Measurements from ENCODE around the gene DNAH10. TPM values are rescaled to one million over a fixed set of nuclear protein-coding genes. Genes with fewer than 3 reads are reported as not detected.

The DNAH10 gene
- total and polyA plus RNA-seq, 9 donors = 0.05 to 20.2 (median 0.72) TPM

DNA sequence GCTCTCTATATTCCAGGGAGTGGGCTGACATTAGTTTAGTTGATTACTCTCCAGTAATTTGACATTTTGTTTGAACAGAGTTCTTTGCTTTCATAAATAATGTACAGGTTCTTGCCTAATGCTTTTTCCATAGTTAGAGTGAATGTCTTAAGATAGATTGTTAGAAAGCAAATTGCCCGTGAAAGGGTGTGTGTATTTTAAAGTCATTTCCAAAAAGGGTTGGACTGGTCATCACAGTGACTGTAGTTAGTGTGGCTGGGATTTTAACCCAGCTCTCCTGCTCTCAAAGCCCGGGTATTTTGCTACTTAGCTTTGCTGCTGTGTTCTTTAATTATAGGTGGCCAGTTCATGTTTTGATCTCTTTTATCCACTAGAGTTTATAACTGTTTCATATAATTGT lies 74.2 kb downstream of the DNAH10 start:
- no peaks in the 10 kb centered on the region for H3K36me3 ChIP-seq
- intact Hi-C loops (cut with DNase I) = no loop called here
- DNase-seq = no peak

GRCh38 chr12:123839826-123840225 lies 77.7 kb downstream of the DNAH10 start:
- Histone ChIP-seq H3K27ac (no peak overlapping the region), H3K4me3 (no peak overlapping the region), H3K27me3 (no peaks in the 10 kb centered on the region), H3K9me3 (no peaks in the 10 kb centered on the region), H3K4me1 (ENCODE audit: insufficient read depth) (no peaks in the 10 kb centered on the region), H3K36me3 (no peaks in the 10 kb centered on the region)
- DNase-seq = no peak
- 61 to 70% (median 63%) methylated on average over 6 of the region's 6 CpGs for WGBS, 3 donors
- no peak for TF ChIP-seq EP300 (IDR thresholded peaks at IDR 0.05)
- intact Hi-C loops (cut with DNase I) = loop anchor here in 1 of 4 donors (5.0 kb wide), 1 partner anchor 338 kb away; no protein-coding TSS in a partner anchor

More for the DNA sequence above, 74.2 kb downstream of the DNAH10 start:
- no peak for TF ChIP-seq EP300 (IDR thresholded peaks at IDR 0.05)
- TF ChIP-seq POLR2A (IDR thresholded peaks at IDR 0.05) = no peak
- TF ChIP-seq CTCF (IDR thresholded peaks at IDR 0.05) = no peak
- Histone ChIP-seq H3K9me3 (no peaks in the 10 kb centered on the region), H3K4me1 (ENCODE audit: insufficient read depth) (no peaks in the 10 kb centered on the region), H3K27ac (no peak overlapping the region), H3K27me3 (no peaks in the 10 kb centered on the region), H3K4me3 (no peak overlapping the region)
- 40 to 58% (median 45%) methylated on average over 2 of the region's 2 CpGs for WGBS, 3 donors

- Histone ChIP-seq H3K27ac (no peak overlapping the region), H3K4me3 (no peak overlapping the region), H3K9me3 (no peaks in the 10 kb centered on the region), H3K36me3 (no peaks in the 10 kb centered on the region), H3K27me3 (no peaks in the 10 kb centered on the region), H3K4me1 (ENCODE audit: insufficient read depth) (no peaks in the 10 kb centered on the region)
- DNase-seq = no peak
- 85 to 90% (median 88%) methylated on average over 16 of the region's 16 CpGs for WGBS, 3 donors
- TF ChIP-seq POLR2A (IDR thresholded peaks at IDR 0.05) = no peak
- no peak for TF ChIP-seq EP300 (IDR thresholded peaks at IDR 0.05)
- TF ChIP-seq CTCF (IDR thresholded peaks at IDR 0.05) = no peak
- intact Hi-C loops (cut with DNase I) = loop anchor here in 1 of 4 donors (5.0 kb wide), 1 partner anchor 339 kb away; no protein-coding TSS in a partner anchor
Observed at GRCh38 chr12:123840765-123841425, 78.8 kb downstream of the DNAH10 start.

- H3K27me3 ChIP-seq = no peaks in the 10 kb centered on the region
- TF ChIP-seq POLR2A (IDR thresholded peaks at IDR 0.05) (no peak), CTCF (IDR thresholded peaks at IDR 0.05) (no peak), EP300 (IDR thresholded peaks at IDR 0.05) (no peak)
- no peaks in the 10 kb centered on the region for H3K9me3 ChIP-seq
- no peaks in the 10 kb centered on the region for H3K4me1 ChIP-seq (ENCODE audit: insufficient read depth)
- no peaks in the 10 kb centered on the region for H3K36me3 ChIP-seq
- intact Hi-C loops (cut with DNase I) = loop anchor here in 1 of 4 donors (5.0 kb wide), 1 partner anchor 342 kb away; no protein-coding TSS in a partner anchor
- H3K4me3 ChIP-seq = no peak overlapping the region
- WGBS, 3 donors = 82 to 86% (median 84%) methylated on average over 14 of the region's 14 CpGs
- DNase-seq = no peak
- H3K27ac ChIP-seq = no peak overlapping the region
Observed at GRCh38 chr12:123843912-123844748, 82.0 kb downstream of the DNAH10 start.
